HL-60 (cell line): Measurements from ENCODE around the gene LRRC32.

Experiments used
- DNase-seq, 2 experiments: peaks; one replicate each; pipeline ENCODE4 v3.0.0-alpha.2; 2010 to 2020; ENCODE audit warnings: low read depth in 1 of 2, low spot score in 1 of 2
- H3K27ac ChIP-seq: fragments of 250-450 bp; sonication (Bioruptor Pico); replicated peaks from 2 replicates; pipeline ENCODE4 v1.5.1; 2020; ENCODE audit warnings: mild to moderate bottlenecking, moderate library complexity
- H3K27me3 ChIP-seq: fragments of 250-450 bp; sonication (Bioruptor Pico); 2 replicates; pipeline ENCODE4 v1.5.1; 2021; ENCODE audit warnings: mild to moderate bottlenecking, moderate library complexity; ENCODE audit not compliant: insufficient read depth, poor library complexity, severe bottlenecking
- H3K4me3 ChIP-seq: replicated peaks from 2 replicates; pipeline ENCODE4 v1.5.1; 2011; ENCODE audit warnings: mild to moderate bottlenecking, control low read depth, low read length; ENCODE audit not compliant: insufficient read depth
- GABPA ChIP-seq: IDR thresholded peaks from 2 replicates; pipeline ENCODE4 v1.6.1; 2012; ENCODE audit warnings: low read depth
- POLR2AphosphoS5 ChIP-seq: IDR thresholded peaks from 2 replicates; pipeline ENCODE4 v1.6.1; 2012; ENCODE audit warnings: low read depth
- SPI1 ChIP-seq: IDR thresholded peaks from 2 replicates; pipeline ENCODE4 v1.6.1; 2012; ENCODE audit warnings: low read depth, mild to moderate bottlenecking, borderline replicate concordance
- TF ChIP-seq, protein P1 (sequence below): IDR thresholded peaks from one replicate; pipeline ENCODE4 v1.5.1; 2011; ENCODE audit warnings: low read length, control low read depth, inconsistent platforms; ENCODE audit not compliant: insufficient read depth
- TF ChIP-seq, protein P2 (sequence below): IDR thresholded peaks from 2 replicates; pipeline ENCODE4 v1.6.1; 2012; ENCODE audit warnings: low read depth; ENCODE audit not compliant: insufficient replicate concordance

The LRRC32 gene

DNA sequence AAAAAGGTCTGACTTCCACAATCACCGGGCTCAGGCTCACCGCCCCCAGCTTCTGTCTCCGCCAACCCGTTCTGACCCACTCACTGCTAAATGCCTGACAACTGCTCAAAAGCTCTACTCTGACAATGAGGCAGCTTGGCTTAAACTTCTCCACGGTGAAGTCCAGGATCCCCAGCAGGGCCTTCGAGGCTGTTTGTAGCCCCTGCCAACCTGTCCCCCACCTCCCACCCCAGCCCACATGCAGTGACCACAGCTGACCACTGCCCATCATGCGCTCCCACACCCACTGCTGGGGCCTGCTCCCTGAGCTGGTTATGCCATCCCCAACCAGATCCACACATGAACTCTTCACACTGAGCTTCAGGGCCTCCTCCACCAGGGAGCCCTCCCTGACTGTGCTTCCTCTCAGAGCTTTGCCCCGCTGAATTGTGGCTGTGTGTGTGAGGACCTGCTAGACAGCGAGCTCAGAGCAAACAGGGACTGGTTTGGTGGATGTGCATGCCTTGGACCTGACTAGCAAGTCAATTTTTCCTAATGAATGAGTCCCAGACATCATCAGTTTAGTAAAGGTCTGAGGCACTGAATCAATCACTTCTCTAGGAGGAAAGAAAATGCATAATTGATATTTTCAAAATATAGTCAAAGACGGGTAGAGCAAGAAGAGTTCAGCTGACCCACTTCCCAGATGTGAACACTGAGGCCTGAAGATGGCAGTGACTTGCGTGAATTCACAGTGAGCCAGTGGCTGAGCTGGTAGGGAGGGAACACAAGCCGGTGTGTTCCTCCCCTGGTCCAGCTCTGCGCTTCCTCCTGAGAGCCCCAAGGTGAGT, 7.7 kb downstream of the LRRC32 start:
- Histone ChIP-seq H3K27me3 (no peaks in the 10 kb centered on the region), H3K4me3 (no peak overlapping the region), H3K27ac (no peak overlapping the region)
- no peak for TF ChIP-seq POLR2AphosphoS5
- DNase-seq = no peak

DNA sequence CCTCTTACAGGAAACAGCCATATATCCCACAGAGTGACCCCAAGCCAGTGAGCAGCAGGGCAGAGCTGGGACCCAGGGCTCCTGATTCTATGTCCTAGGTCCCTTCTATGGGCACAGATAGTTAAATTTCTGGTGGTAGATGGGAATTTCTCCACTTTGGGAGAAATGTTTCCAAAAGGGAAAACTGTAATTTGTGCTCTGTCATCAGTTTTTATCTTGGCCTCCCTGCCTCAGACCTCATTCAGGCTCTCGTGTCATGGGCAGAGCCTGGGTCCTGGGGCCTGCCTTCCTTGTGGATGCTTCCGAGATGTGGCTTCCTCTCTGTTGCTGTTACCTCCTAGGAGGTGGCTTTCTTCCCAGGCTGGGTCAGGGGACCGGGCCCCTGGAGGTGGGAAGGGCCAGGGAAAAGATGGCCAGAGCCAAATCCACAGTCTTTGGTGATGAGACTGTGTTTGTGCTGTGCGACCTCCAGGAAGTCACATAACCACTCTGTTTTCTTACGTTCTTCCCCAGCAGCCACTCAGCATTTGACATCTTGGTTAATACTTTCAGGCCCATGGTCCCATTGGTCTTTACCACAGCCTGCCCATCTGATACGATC, 8.6 kb downstream of the LRRC32 start:
- Histone ChIP-seq H3K27ac (no peak overlapping the region), H3K27me3 (no peaks in the 10 kb centered on the region), H3K4me3 (no peak overlapping the region)
- no peak for DNase-seq
- TF ChIP-seq POLR2AphosphoS5 = no peak
- TF ChIP-seq, protein P1, sequence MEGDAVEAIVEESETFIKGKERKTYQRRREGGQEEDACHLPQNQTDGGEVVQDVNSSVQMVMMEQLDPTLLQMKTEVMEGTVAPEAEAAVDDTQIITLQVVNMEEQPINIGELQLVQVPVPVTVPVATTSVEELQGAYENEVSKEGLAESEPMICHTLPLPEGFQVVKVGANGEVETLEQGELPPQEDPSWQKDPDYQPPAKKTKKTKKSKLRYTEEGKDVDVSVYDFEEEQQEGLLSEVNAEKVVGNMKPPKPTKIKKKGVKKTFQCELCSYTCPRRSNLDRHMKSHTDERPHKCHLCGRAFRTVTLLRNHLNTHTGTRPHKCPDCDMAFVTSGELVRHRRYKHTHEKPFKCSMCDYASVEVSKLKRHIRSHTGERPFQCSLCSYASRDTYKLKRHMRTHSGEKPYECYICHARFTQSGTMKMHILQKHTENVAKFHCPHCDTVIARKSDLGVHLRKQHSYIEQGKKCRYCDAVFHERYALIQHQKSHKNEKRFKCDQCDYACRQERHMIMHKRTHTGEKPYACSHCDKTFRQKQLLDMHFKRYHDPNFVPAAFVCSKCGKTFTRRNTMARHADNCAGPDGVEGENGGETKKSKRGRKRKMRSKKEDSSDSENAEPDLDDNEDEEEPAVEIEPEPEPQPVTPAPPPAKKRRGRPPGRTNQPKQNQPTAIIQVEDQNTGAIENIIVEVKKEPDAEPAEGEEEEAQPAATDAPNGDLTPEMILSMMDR = no peak

DNA sequence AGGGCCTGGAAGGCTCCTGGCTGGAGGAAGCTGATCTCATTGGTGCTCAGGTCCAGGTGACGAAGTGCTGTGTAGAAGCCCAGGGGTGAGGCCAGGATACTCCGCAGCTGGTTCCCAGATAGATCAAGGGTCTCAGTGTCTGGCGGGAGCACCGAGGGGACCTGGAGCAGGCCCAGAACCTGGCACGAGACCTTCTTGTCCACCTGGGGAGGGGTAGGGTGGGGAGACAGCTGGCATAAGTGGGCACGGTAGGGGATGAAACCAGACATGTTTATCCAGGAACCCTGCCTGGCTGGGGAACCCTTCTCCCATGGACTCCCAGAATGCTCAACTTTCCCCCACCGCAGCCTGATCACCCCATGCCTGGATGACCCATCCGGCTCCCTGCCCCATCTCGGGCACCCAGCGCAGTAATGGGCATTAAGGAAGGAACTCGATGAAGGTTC, 9.2 kb downstream of the LRRC32 start:
- Histone ChIP-seq H3K27ac (no peak overlapping the region), H3K4me3 (no peak overlapping the region), H3K27me3 (no peaks in the 10 kb centered on the region)
- TF ChIP-seq, protein P1 = no peak
- TF ChIP-seq SPI1 (no peak), POLR2AphosphoS5 (no peak), GABPA (no peak)
- TF ChIP-seq, protein P2, sequence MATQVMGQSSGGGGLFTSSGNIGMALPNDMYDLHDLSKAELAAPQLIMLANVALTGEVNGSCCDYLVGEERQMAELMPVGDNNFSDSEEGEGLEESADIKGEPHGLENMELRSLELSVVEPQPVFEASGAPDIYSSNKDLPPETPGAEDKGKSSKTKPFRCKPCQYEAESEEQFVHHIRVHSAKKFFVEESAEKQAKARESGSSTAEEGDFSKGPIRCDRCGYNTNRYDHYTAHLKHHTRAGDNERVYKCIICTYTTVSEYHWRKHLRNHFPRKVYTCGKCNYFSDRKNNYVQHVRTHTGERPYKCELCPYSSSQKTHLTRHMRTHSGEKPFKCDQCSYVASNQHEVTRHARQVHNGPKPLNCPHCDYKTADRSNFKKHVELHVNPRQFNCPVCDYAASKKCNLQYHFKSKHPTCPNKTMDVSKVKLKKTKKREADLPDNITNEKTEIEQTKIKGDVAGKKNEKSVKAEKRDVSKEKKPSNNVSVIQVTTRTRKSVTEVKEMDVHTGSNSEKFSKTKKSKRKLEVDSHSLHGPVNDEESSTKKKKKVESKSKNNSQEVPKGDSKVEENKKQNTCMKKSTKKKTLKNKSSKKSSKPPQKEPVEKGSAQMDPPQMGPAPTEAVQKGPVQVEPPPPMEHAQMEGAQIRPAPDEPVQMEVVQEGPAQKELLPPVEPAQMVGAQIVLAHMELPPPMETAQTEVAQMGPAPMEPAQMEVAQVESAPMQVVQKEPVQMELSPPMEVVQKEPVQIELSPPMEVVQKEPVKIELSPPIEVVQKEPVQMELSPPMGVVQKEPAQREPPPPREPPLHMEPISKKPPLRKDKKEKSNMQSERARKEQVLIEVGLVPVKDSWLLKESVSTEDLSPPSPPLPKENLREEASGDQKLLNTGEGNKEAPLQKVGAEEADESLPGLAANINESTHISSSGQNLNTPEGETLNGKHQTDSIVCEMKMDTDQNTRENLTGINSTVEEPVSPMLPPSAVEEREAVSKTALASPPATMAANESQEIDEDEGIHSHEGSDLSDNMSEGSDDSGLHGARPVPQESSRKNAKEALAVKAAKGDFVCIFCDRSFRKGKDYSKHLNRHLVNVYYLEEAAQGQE = no peak
- no peak for DNase-seq

DNA sequence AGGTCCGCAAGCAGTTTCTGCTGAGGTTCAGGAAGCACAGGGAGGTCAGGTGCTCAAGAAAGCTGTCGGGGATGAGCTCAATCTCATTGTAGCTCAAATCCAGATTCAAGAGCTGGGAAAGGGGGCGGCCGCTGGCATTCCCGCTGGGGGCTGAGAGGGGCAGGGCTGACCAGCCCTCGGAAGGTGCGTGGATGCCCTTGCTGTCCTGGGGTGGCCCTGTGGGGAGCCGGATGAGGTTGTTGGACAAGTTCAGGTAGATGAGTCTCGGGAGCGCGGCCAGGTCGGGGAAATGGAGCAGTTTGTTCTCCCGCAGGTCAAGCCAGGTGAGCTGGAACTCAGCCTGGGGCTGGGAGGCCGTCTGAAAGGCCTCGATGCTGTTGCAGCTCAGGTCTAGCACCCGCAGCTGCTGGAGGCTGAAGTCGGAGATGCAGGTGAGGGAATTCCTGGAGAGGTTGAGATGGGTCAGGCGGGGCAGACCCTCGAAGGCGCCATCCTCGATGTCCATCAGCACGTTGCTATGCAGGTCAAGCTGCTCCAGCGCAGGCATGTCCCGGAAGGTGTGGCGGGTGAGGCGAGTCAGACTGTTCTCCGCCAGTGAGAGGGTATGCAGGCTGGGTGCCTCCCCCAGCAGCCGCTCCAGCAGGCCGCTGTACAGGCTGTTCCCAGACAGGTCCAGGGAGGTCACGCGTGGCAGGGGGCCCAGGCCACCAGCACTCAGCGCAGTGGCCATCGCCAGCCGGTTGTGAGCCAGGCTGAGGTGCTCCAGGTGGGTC, 9.8 kb downstream of the LRRC32 start:
- no peak for DNase-seq
- no peak overlapping the region for H3K27ac ChIP-seq
- no peak overlapping the region for H3K4me3 ChIP-seq
- TF ChIP-seq GABPA (no peak), SPI1 (no peak), POLR2AphosphoS5 (no peak)
- H3K27me3 ChIP-seq = no peaks in the 10 kb centered on the region

DNA sequence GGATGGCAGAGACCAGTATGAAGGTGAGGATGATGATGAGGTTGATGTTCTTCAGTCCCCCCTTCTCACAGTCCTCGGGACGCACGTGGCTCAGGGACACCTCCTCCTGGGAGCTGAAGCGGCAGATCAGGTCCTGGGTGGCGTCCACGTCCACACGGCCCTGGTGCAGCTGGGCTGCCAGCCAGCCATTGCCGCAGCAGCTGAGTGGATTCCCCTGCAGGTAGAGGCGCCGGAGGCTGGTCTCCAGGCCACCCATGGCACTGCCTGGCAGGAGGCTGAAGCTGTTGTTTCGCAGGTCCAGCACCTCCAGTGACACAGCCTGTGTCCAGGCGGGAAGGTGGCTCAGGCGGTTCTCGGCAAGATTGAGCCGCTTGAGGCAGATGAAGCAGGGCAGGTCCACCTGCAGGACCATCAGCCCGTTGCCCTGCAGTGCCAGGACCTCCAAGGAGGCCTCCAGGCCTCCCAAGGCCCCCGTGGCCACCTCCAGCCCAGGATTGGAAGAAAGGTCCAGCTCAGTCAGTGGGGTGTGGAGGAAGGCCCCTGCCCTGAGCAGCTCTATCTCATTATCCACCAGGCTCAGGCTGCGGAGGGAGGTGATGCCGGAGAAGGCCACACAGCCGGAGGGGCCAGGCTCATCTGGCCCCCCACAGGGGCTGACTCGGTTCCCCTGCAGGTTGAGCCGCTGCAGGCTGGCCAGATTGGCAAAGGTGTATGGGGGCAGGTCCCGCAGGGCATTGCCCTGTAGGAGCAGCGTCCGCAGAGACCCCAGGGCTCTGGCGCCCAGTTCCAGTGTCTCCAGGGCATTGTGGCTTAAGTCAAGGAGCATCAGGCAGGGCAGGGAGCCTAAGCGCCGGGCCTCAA, 10.6 kb downstream of the LRRC32 start:
- Histone ChIP-seq H3K27me3 (no peaks in the 10 kb centered on the region), H3K4me3 (no peak overlapping the region), H3K27ac (no peak overlapping the region)
- TF ChIP-seq, protein P2 = no peak
- TF ChIP-seq GABPA (no peak), POLR2AphosphoS5 (no peak), SPI1 (no peak)
- TF ChIP-seq, protein P1 = no peak
- DNase-seq = no peak
